Upper lobe of left lung (tissue), 6 donors: ENCODE results near the gene NANP. TPM values are rescaled to one million over a fixed set of nuclear protein-coding genes. Genes with fewer than 3 reads are reported as not detected.
"Not testable (repeated sequence)": the region's sequence is repeated elsewhere in the genome, so short reads cannot be mapped to it uniquely, and the experiment has no call there.

Source experiments
- ATAC-seq, 2 donors: fragments of 200-7000 bp; cut with Tn5 transposase; one replicate each; pipeline ENCODE4 v1.9.1; 2022; ENCODE audit warnings: mild to moderate bottlenecking in 2 of 2, moderate library complexity in 2 of 2; ENCODE audit not compliant: low FRiP score in 2 of 2
- DNase-seq, 2 donors: peaks; one replicate each; pipeline ENCODE4 v3.0.0-alpha.2; 2019 to 2020
- H3K27ac ChIP-seq, 4 donors: fragments of 200-600 bp; sonication (generic); one replicate each; pipeline ENCODE4 v1.5.1; 2016 to 2019
- H3K27me3 ChIP-seq, 4 donors: fragments of 200-600 bp; sonication (generic); one replicate each; pipeline ENCODE4 v1.5.1; 2017 to 2019
- H3K36me3 ChIP-seq, 4 donors: fragments of 200-600 bp; sonication (generic); one replicate each; pipeline ENCODE4 v1.5.1; 2016 to 2019
- H3K4me1 ChIP-seq, 4 donors: fragments of 200-600 bp; sonication (generic); one replicate each; pipeline ENCODE4 v1.5.1; 2018 to 2019
- H3K4me3 ChIP-seq, 4 donors: fragments of 200-600 bp; sonication (generic); one replicate each; pipeline ENCODE4 v1.5.1; 2017 to 2019; ENCODE audit warnings: mild to moderate bottlenecking in 2 of 4, moderate library complexity in 1 of 4
- H3K9me3 ChIP-seq, 4 donors: fragments of 200-600 bp; sonication (generic); one replicate each; pipeline ENCODE4 v1.5.1; 2018 to 2019
- CTCF ChIP-seq, 6 experiments: fragments of 450-650 bp in 4 of 6; fragments of 200-600 bp in 2 of 6; sonication (generic) in 2 of 6; IDR thresholded peaks; one replicate each; pipeline ENCODE4 v1.5.1; 2016 to 2019; ENCODE audit warnings: antibody characterized with exemption in 6 of 6
- EP300 ChIP-seq, 4 donors: sonication (generic); formaldehyde crosslinking; IDR thresholded peaks; one replicate each; pipeline ENCODE4 v1.5.1; 2017; ENCODE audit warnings: antibody characterized with exemption in 4 of 4, control low read depth in 2 of 4
- POLR2A ChIP-seq, 4 donors: fragments of 450-650 bp; IDR thresholded peaks; one replicate each; pipeline ENCODE4 v1.5.1; 2016 to 2017; ENCODE audit warnings: antibody characterized with exemption in 4 of 4, mild to moderate bottlenecking in 2 of 4
- POLR2AphosphoS5 ChIP-seq, 2 donors: sonication (generic); formaldehyde crosslinking; IDR thresholded peaks; one replicate each; pipeline ENCODE4 v1.5.1; 2017; ENCODE audit warnings: antibody characterized with exemption in 2 of 2
- WGBS, 2 donors: methylation state at CpG; one replicate each; pipeline ENCODE4 v1.1.5; 2017 to 2018; 5-methylcytosine and 5-hydroxymethylcytosine counted together
- total RNA-seq, 6 donors: library from RNA; depleted of rRNA in 4 of 6; stranded (reverse); fragments of >200 nt in 4 of 6; gene quantifications; one replicate each; pipeline versions ENCODE4 v1.1.0 to v1.2.1, GENCODE V29; 2016 to 2021
- donor health status: DM: no; HTN: no; CAD: no; lungs with moderate emphysema.
- donor health status: DM: no; HTN: yes; CAD: no; lungs with severe emphysema.

Gene NANP
- total RNA-seq, 6 donors from 2014 or later, result 1.0 to 7.0 (median 4.7) TPM

GRCh38 chr20:25587536-25587935, 36.3 kb downstream of the NANP start:
- no peak overlapping the region for H3K27ac ChIP-seq
- TF ChIP-seq EP300 (IDR thresholded peaks at IDR 0.05) (no peak), CTCF (IDR thresholded peaks at IDR 0.05) (no peak), POLR2AphosphoS5 (IDR thresholded peaks at IDR 0.05) (no peak), POLR2A (IDR thresholded peaks at IDR 0.05) (no peak)
- WGBS, 2 donors, result 47 to 80% methylated on average over 2 to 5 of the region's 5 CpGs
- H3K9me3 ChIP-seq, result no peaks in the 10 kb centered on the region
- H3K27me3 ChIP-seq, result peaks cover 0 to 8% (median 1%) of the 10 kb centered on the region in 4 donors
- peaks cover 3 to 20% (median 8%) of the 10 kb centered on the region in 4 donors for H3K4me1 ChIP-seq
- no peak overlapping the region for H3K4me3 ChIP-seq
- ATAC-seq, result no peak
- no peak for DNase-seq
- H3K36me3 ChIP-seq, result no peaks in the 10 kb centered on the region

GRCh38 chr20:25586877-25587276, 36.9 kb downstream of the NANP start:
- no peak for TF ChIP-seq CTCF (IDR thresholded peaks at IDR 0.05)
- TF ChIP-seq POLR2AphosphoS5 (IDR thresholded peaks at IDR 0.05), result no peak
- TF ChIP-seq POLR2A (IDR thresholded peaks at IDR 0.05), result no peak
- TF ChIP-seq EP300 (IDR thresholded peaks at IDR 0.05), result no peak
- H3K36me3 ChIP-seq, result no peaks in the 10 kb centered on the region
- peaks cover 3 to 20% (median 8%) of the 10 kb centered on the region in 4 donors for H3K4me1 ChIP-seq
- no peak for ATAC-seq
- H3K27ac ChIP-seq, result no peak overlapping the region
- H3K27me3 ChIP-seq, result peaks cover 0 to 8% (median 1%) of the 10 kb centered on the region in 4 donors
- H3K9me3 ChIP-seq, result no peaks in the 10 kb centered on the region
- 82 to 85% methylated on average over 11 of the region's 11 CpGs for WGBS, 2 donors
- no peak overlapping the region for H3K4me3 ChIP-seq
- DNase-seq, result no peak

GRCh38 chr20:25584905-25585704, 38.7 kb downstream of the NANP start, which contains the start of gene NINL:
Gene NINL (minus strand): TSS chr20:25585531. CDS start chr20:25526587, 58,944 bp downstream.
- peak within 1 kb of the TSS; percentile 52 to 83 (median 72) for H3K27ac ChIP-seq
- H3K27me3 ChIP-seq, result peaks cover 0 to 8% (median 1%) of the 10 kb centered on the region in 4 donors
- ATAC-seq (peak; percentile 74 to 95), DNase-seq (peak; percentile 67 to 93)
- TF ChIP-seq POLR2A (IDR thresholded peaks at IDR 0.05), result peak in 3 of 4 donors; percentile 44 to 82 (median 70)
- no peak for TF ChIP-seq CTCF (IDR thresholded peaks at IDR 0.05)
- peak in 1 of 2 donors; percentile 64 for TF ChIP-seq POLR2AphosphoS5 (IDR thresholded peaks at IDR 0.05)
- no peak for TF ChIP-seq EP300 (IDR thresholded peaks at IDR 0.05)
- no peaks in the 10 kb centered on the region for H3K36me3 ChIP-seq
- peaks cover 3 to 20% (median 14%) of the 10 kb centered on the region in 4 donors for H3K4me1 ChIP-seq
- peak within 1 kb of the TSS; percentile 46 to 88 (median 72) for H3K4me3 ChIP-seq
- WGBS, 2 donors, result 2 to 3% methylated on average over 6 to 87 of the region's 108 CpGs
- no peaks in the 10 kb centered on the region for H3K9me3 ChIP-seq

- ATAC-seq, H3K36me3 ChIP-seq, DNase-seq, H3K4me3 ChIP-seq, H3K27me3 ChIP-seq, H3K9me3 ChIP-seq, H3K27ac ChIP-seq: not testable (repeated sequence)
- WGBS, 2 donors, result 83 to 86% methylated on average over 7 of the region's 7 CpGs
- H3K4me1 ChIP-seq, result peaks cover 3 to 20% (median 14%) of the 10 kb centered on the region in 4 donors
These were observed 40.2 kb downstream of the NANP start for GRCh38 chr20:25583607-25584006.

- TF ChIP-seq EP300 (IDR thresholded peaks at IDR 0.05), result no peak
- peak in 1 of 6 experiments; percentile 35 for TF ChIP-seq CTCF (IDR thresholded peaks at IDR 0.05)
- TF ChIP-seq POLR2AphosphoS5 (IDR thresholded peaks at IDR 0.05), result peak in 1 of 2 donors; percentile 8
- TF ChIP-seq POLR2A (IDR thresholded peaks at IDR 0.05), result no peak
- DNase-seq (peak in 1 of 2 donors; percentile 82), ATAC-seq (peak in 1 of 2 donors; percentile 71)
- 43 to 46% methylated on average over 4 of the region's 4 CpGs for WGBS, 2 donors
- Histone ChIP-seq H3K27me3 (peaks cover 0 to 8% (median 1%) of the 10 kb centered on the region in 4 donors), H3K4me1 (peaks cover 3 to 17% (median 13%) of the 10 kb centered on the region in 4 donors), H3K9me3 (no peaks in the 10 kb centered on the region), H3K27ac (peak overlapping the region; percentile 11 to 45 (median 22)), H3K36me3 (no peaks in the 10 kb centered on the region), H3K4me3 (no peak overlapping the region)
These were observed 43.1 kb downstream of the NANP start for GRCh38 chr20:25580711-25581110.
